ENCODE results near the gene LAMA2. TPM values are rescaled to one million over a fixed set of nuclear protein-coding genes. Genes with fewer than 3 reads are reported as not detected.

LAMA2 gene
- total RNA-seq, 4 donors from 2014 or later = 115 to 153 (median 134) TPM

DNA sequence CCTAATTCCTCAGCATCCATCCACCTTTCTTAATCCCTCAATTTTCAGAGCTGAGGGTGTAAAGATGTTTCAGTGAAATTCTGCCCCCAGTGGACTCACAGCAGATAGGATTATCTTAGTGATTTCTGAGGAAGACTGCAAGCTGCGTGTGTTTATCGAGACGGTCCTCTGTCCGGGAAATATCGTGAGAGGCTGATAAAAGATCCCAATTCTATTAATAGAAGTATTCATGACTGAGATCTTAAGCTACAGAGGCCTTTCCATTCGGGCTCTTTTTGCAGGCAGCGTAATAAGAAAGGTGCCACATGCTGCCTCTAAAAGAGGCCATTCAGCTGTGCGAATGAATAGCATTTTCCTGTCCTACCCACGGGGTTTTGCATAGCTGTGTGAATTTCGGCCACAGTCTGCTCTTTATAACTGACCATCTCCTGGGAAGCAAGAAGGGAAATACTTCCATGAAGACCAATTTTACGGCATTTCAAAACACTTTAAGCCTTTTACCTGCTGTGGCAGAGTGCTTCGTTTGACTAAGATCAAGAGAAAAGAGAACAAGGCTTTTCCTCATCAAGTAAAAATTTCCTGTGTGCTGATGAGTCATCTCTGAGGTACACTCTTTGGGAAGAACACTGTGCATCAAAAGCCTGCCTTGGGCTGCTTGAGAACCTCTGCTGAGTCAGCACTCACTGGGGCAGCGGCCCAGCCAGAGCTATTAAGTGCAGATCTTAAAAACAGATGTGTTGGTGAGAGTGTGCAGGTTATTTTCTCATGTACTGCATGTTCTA lies 618.2 kb downstream of the LAMA2 start:
- TF ChIP-seq EP300 (IDR thresholded peaks at IDR 0.05) (no peak), POLR2AphosphoS5 (IDR thresholded peaks at IDR 0.05) (peak; percentile 5 to 20)
- TF ChIP-seq, protein P1, sequence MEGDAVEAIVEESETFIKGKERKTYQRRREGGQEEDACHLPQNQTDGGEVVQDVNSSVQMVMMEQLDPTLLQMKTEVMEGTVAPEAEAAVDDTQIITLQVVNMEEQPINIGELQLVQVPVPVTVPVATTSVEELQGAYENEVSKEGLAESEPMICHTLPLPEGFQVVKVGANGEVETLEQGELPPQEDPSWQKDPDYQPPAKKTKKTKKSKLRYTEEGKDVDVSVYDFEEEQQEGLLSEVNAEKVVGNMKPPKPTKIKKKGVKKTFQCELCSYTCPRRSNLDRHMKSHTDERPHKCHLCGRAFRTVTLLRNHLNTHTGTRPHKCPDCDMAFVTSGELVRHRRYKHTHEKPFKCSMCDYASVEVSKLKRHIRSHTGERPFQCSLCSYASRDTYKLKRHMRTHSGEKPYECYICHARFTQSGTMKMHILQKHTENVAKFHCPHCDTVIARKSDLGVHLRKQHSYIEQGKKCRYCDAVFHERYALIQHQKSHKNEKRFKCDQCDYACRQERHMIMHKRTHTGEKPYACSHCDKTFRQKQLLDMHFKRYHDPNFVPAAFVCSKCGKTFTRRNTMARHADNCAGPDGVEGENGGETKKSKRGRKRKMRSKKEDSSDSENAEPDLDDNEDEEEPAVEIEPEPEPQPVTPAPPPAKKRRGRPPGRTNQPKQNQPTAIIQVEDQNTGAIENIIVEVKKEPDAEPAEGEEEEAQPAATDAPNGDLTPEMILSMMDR (IDR thresholded peaks at IDR 0.05) = peak in 1 of 3 experiments; percentile 11
- intact Hi-C loops (cut with DNase I) = no loop called here
- Histone ChIP-seq H3K9me3 (no peaks in the 10 kb centered on the region), H3K4me1 (peaks cover 5 to 25% (median 14%) of the 10 kb centered on the region in 4 donors), H3K36me3 (peaks cover 0 to 56% (median 14%) of the 10 kb centered on the region in 4 donors), H3K27me3 (no peaks in the 10 kb centered on the region), H3K27ac (replicated peaks in 1 of 4) (peak overlapping the region in 1 of 4 donors; percentile 43), H3K4me3 (no peak overlapping the region)
- WGBS = 61% methylated on average over 13 of the region's 13 CpGs
- no peak for DNase-seq (ENCODE audit: extremely low spot score)

DNA sequence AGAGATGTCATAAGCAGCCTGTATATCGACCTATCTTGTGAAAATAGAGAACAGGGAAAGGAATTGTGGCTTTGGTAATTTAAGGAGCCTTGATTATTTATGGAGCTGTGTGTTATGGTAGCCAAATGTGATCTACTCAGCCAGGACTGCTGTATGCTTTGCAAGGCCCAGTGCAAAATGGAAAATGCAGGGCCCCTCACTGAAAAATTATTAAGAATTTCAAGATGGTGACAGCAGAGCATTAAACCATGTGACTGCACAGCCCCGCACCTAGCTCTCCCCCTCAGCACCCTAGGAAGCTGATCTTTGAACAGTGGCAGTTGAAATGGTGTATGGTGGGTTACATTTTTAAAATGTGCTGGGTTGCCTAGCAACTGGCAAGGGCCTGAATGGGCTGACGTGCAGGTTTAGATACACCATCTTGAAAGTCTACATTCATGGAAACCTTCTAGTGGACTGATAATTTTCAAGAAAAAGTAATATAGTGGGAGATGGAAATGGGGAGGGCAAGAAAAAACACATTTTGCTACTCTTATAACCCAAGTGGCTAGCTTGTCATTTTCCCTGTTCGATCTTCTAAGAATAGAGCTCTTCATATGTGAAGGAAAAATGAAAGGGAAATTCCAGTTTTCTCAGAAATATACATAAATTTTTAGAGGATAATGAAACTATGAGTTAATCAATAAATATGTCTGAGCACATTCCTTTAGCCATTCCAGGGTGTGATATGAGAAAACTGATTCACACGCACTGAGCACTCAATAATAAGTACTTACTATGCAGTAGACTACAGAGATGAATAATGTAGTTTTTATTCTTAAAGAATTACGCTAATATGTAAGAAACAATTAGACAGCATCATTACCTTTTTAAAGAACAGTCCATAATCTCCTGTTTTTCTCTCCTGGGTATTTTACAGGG lies 619.1 kb downstream of the LAMA2 start:
- 89% methylated on average over 6 of the region's 6 CpGs for WGBS
- Histone ChIP-seq H3K9me3 (no peaks in the 10 kb centered on the region), H3K27ac (replicated peaks in 1 of 4) (no peak overlapping the region), H3K4me1 (peaks cover 5 to 25% (median 14%) of the 10 kb centered on the region in 4 donors), H3K36me3 (peaks cover 0 to 60% (median 14%) of the 10 kb centered on the region in 4 donors), H3K27me3 (no peaks in the 10 kb centered on the region), H3K4me3 (no peak overlapping the region)
- no peak for DNase-seq (ENCODE audit: extremely low spot score)
- TF ChIP-seq EP300 (IDR thresholded peaks at IDR 0.05) = no peak
- no peak for TF ChIP-seq POLR2AphosphoS5 (IDR thresholded peaks at IDR 0.05)
- TF ChIP-seq, protein P1 (IDR thresholded peaks at IDR 0.05) = no peak
- no peak for TF ChIP-seq POLR2A (IDR thresholded peaks at IDR 0.05; ENCODE audit: low read depth)
- intact Hi-C loops (cut with DNase I) = no loop called here

DNA sequence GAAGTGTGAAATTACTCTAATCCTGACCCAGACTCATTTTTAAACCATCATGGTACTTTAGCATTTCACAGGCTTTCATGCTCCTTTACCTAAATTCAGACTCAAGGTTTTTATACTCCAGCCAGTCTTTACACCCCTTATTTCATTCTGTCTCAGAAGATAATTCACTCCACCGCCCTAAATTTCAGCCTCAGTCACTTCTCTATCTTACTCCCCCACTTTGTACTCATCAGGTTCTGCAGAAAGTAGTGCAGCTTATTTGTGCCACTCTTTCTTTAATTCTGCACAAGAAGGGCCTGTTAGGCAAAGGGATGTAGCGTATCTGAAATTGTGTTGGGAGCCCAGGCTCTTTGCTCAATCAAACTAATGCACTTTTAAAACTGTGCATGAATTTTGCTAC lies 621.5 kb downstream of the LAMA2 start:
- WGBS = 87% methylated on average over 2 of the region's 2 CpGs
- H3K4me3 ChIP-seq = no peak overlapping the region
- H3K36me3 ChIP-seq = peaks cover 0 to 76% (median 14%) of the 10 kb centered on the region in 4 donors
- intact Hi-C loops (cut with DNase I) = no loop called here
- no peak for DNase-seq (ENCODE audit: extremely low spot score)
- TF ChIP-seq EP300 (IDR thresholded peaks at IDR 0.05) = no peak
- TF ChIP-seq, protein P1 (IDR thresholded peaks at IDR 0.05) = no peak
- TF ChIP-seq POLR2A (IDR thresholded peaks at IDR 0.05; ENCODE audit: low read depth) = no peak
- no peak for TF ChIP-seq POLR2AphosphoS5 (IDR thresholded peaks at IDR 0.05)
- H3K27me3 ChIP-seq = no peaks in the 10 kb centered on the region
- peaks cover 0 to 26% (median 6%) of the 10 kb centered on the region in 4 donors for H3K4me1 ChIP-seq
- H3K9me3 ChIP-seq = no peaks in the 10 kb centered on the region
- H3K27ac ChIP-seq (replicated peaks in 1 of 4) = no peak overlapping the region

DNA sequence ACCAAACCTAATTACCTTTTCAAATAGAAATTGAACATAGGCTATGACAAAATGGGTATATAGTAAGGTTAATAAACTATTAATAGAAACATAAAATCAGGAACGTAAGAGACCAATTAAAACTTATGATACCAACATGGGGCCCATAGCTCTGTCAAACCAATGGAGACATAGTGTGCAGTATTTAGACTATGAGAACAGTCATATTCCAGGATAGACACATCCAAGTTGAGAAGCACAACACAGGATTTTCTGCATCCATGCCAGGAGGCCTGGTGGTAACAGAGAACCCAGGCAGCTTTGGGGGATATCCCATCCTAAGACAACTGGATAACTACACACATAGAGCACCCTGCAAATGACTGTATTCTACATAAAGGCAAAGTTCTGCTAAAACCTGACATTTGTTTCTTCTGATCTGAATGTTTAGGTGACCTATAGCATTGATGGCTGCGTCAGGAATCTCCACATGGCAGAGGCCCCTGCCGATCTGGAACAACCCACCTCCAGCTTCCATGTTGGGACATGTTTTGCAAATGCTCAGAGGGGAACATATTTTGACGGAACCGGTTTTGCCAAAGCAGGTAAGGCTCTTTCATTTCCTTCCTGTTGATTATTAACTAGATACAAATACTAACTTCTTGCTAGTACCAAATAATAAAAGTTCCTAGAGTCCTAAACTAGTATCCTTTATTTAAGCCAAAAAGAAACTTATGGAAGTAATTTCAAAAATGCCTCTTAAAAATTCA lies 624.3 kb downstream of the LAMA2 start:
- H3K4me3 ChIP-seq = no peak overlapping the region
- H3K9me3 ChIP-seq = no peaks in the 10 kb centered on the region
- H3K4me1 ChIP-seq = peaks cover 0 to 11% (median 0%) of the 10 kb centered on the region in 4 donors
- H3K27me3 ChIP-seq = no peaks in the 10 kb centered on the region
- DNase-seq (ENCODE audit: extremely low spot score) = no peak
- intact Hi-C loops (cut with DNase I) = no loop called here
- 91% methylated on average over 3 of the region's 5 CpGs for WGBS
- H3K36me3 ChIP-seq = peaks cover 0 to 79% (median 14%) of the 10 kb centered on the region in 4 donors
- TF ChIP-seq POLR2A (IDR thresholded peaks at IDR 0.05; ENCODE audit: low read depth) (no peak), EP300 (IDR thresholded peaks at IDR 0.05) (no peak), POLR2AphosphoS5 (IDR thresholded peaks at IDR 0.05) (no peak)
- TF ChIP-seq, protein P1 (IDR thresholded peaks at IDR 0.05) = no peak
- H3K27ac ChIP-seq (replicated peaks in 1 of 4) = no peak overlapping the region
